ENCODE data around the gene C1orf116.
"Not testable (repeated sequence)": the region's sequence is repeated elsewhere in the genome, so short reads cannot be mapped to it uniquely, and the experiment has no call there.

C1orf116 gene

DNA sequence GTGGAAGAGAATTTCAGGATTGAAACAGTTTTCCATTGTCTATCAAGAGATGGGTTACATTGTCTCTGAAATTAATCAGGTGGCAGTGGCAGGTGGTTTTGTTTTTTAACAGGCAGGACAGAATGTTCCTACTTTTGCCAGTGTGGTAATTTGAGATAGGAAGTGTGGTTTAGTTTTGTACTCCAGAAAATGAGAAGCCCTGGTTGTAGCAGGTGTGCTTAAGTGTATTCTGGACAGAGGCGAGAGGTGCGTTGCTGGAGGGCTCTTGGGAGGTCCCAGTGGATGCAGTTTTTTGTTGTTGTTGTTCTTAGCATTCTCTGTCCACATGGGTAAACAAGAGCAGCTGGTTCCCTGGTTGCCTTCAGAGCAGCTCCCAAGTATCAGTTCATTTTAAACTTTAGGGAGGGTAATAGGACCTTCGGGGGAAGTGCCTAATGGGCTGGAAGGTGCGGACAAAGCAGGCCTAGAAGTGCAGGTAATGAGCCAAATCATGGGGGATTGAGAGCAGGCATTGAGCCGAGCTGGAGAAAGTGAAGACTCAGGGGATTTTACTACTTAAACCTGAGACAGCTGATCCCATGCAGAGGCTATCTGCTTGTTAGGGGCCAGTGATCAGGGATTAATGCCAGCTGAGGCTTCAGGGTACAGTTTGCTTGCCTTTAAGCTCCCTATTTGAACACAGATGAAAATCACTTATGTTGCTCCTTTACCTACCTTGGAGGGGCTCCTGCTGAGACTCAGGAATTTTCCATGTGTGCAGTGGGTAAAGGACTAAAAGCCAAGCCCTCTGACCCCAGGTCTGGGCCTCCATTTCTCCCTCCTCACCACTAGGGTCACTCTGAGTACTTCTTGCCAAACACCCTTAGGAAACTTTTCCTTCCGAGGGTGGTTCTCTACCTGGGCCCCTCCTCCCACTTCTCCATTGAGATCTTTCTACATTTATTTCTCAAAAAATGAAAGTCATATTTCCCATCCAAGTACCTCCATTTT lies 26.6 kb upstream of the C1orf116 start:
- DNase-seq = no peak

DNA sequence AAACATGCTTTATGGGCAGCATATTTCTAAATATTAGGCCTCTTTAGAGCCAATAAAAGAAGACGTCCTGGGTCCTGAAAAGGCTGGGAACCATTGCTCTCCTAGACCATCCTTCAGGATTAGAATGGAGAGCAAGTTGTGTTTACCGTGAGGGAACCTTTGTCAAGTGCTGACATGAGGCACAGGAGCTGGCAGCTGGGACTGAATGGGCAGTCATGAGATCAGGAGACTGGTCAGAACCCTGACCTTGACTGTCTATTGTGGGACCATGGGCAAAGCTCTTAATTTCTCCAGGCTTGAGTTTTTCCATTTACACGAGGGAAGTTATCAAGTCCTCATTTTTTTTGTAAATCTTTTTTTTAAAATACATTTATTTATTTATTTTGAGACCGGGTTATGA lies 25.7 kb upstream of the C1orf116 start:
- no peak for DNase-seq

DNA sequence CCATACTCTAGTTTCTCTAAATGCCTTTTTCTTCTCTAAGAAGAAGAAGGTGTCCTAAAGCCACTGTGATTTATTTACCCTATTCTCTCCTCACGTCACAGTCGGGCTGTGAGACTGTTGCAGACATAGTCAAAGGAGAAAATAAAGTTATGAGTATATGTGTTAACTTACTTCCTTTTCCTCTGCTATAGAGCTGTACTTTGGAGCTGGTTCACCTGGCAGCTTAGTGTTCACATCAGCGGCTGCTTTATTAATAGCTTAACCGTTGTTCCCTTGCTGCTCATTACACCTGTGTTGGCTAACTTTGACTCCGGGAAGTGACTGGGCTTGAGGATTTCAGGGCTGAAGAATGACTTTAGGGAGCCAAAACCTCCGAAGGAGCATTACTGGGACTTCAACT lies 24.1 kb upstream of the C1orf116 start:
- no peak for DNase-seq

DNA sequence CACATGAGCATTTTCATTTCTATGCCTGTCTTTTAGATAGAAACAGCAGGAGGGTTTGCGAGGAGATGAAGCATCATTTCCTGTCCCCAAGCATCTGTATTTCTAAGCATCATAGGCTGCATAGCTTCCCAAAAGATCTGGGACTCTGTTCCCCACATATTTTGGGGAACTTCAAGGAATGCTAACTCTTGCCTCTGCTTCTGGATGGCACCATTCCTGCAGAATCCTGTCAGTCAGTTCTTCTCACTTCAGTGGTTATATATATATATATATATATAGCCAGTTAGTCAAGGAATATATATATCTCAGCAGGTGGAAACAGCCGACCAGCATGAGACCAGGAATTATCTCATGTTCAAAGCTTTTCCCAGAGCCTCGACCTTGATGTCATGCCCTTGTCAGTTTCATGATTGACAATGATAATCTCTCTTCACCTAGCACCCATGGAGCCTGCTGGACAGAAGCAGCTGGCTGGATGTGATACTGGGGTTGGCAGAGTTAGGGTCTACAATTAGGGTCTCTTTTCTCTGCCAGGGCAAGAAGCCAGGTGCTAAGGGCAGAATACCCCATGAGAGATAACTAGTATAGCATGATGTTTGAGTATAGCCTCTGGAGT lies 22.9 kb upstream of the C1orf116 start:
- no peak for DNase-seq

DNA sequence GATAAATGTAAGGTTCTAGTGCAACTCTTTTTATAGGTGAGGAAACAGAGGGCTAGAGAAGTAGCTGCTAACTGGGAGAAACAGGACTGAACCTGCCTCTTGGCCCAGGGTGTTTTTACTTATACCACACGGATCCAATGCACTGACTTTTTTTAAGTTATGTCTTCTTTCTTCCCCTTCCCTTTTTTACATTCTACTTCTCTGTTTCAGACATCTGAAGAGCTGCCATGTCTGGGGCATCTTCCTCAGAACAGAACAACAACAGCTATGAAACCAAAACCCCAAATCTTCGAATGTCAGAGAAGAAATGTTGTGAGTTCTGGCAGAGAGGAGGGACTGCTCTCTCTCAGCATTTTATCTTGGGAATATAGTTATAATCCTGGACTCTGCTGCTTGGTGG lies 21.9 kb upstream of the C1orf116 start:
- no peak for DNase-seq

DNA sequence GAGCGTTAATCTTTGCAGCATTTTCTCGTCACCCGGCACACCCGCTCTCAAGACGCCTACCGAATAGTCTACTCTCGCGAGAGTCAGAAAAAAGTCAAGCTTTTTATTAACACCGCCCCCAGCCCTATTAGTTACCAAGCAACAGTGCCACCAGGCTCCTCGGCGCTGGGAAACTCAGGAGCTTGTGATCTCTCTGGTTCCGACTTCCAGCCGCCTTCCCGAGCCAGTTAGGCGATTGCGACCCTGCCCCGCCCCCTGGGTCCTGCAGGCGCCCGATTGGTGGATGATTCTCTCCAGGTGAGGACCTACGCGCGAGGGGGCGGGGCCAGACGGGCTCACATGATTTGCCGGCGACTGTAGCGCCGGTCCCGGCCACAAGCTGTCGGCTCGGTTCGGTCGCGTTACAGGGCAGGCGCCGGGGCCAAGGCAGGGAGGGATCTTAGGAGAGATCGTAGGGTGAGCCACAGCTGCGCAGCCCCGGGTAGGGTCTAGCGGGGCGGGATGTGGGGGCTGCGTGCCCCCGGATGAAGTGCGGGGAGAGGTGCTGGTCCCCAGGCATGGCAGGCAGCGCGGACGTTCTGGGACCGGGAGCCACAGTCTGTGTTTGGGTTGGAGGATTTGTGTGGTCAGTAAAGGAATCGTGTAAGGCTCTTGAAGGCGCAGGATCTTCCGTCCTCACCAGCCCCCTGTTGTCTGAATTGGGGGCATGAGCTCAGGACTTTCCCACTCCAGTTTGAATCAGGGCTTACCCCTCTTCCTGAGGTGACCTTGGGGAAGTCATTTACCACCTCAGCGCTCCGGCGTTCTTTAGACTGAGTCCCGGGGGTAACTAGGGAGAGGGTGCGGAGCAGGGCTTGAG lies 20.6 kb upstream of the C1orf116 start, which contains the start of gene PFKFB2:
Gene PFKFB2 (plus strand): TSS at position 365 of the 859 bp plus-strand sequence. CDS start 1,443 bp downstream, outside the sequence.
- peak; percentile 97 to 98 for DNase-seq

DNA sequence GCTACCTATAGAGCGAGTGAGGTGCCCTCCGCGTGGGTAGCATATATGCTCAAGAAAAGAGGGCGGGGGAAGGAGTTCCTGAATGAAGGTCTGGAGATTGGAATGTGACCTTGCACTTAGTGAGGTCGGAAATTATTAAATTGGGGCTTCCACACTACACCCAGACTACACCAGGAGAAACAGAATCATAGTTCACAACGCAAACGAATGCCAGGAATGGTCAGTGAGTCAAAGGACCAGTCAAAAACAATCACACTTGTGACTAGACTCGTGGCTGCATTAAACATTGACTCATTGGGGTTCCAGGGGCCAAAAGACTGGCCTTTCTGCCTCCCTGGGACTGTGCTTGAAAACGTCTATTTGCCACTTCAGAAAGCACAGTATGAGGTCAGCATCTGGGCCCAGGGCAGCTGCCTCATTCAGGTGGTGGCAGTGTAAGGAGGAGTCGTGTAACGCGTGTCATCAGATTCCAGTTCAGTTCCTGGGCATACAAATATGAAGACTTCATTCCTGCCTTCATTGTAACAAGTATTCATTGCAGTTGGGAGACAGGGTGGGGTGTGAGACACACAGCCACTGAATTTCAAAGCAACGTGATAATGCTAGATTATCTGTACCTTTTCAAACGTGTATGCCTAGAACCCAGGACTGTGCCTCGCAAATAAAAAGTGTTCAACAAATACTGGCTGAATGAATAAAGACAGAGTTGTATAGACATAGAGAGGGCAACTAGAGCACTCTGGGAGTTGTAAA lies 18.8 kb upstream of the C1orf116 start, which contains the start of gene YOD1:
Gene YOD1 (minus strand): TSS at position 18 of the 753 bp plus-strand sequence. CDS start 178 bp downstream, outside the sequence.
- DNase-seq = no peak

DNA sequence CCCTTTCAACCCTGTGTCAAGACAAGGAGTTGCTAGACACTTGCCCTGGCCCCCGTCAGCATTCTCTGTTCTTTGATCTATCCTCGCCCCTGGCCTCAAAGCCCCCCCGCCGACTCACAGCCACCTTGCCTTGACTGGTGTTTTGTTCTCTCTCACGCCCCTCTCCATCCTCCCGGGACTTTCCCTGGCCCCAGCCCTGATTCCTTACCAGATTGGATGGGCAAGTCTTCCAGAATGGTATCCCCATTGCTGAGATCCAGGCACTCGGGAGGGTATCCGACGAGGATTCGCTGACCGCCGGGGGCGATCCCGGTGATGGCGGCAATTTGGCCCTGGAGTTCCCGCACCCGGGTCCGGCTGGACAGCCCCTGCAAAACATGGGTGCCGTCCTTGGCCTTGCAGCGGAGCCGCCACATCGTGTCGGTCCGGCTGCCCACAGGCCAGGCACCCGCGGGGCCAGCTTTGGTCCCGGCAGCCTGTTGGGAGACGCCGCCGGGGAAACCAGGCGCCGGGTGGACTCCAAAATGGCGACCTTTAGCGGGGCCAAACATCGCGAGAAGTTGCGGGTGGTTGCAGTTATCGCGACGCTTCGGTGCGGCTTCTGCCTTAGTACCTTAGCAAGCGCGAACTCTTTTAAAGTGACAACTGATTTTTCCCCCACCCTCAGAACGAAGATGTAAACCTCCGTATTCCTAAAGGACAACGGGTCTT lies 18.1 kb upstream of the C1orf116 start:
- peak; percentile 73 to 88 for DNase-seq

DNA sequence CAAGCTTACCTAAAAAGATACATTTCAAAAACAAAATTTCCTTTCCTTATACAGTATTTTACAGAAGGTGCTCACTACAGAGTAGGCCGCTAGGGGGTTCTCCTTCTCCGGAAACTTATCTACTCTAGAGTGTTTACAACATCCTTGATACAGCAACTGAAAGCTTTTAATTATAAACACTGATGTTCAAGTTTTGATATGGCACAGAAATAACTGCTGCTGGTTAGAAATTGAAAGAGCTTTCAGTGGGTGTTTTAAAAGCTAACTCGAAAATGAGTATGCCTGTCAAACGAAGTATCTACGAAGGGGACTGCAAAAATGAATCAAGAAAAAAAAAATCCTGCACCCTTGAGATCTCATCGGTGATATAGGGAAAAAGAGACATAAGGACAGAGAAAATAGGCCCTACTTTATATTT lies 17.4 kb upstream of the C1orf116 start:
- peak in 1 of 2 experiments; percentile 43 for DNase-seq

DNA sequence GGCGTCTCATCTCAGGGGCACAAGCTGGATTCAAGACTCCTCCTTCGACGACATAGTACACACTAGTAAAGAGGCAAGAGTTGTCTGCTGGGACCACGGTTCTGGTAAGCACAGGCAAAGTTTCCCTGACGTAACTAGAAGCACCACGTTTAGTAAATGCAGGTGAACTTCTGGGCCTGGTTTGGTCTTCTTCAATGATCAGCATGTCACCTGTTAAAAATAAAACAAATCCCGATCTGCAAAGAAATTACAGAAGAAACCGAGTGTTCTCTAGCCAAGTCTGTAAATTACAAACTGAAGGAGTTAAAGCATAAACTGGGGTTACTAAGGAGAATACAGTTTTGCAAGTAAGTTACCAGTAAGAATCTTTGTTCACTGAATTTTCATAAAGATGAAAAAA lies 17.0 kb upstream of the C1orf116 start:
- no peak for DNase-seq

DNA sequence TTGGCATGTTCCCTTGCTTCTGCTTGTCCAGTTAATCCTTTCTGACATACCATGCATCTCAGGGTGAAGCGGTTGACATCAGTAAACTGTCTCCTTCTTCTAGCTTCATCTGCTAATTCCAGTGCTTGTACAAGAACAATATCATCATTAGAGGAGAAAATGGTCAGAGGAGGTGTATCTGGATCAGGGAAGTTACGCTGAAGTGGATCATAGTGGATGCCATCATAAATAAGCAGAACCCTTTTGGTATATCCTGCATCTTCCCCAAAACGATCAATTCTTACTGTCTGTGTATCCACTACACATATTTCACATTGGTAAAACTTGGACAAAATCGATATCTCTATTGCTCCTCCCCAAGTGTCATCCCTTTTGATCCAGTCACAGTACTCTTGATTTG lies 16.5 kb upstream of the C1orf116 start:
- no peak for DNase-seq

DNA sequence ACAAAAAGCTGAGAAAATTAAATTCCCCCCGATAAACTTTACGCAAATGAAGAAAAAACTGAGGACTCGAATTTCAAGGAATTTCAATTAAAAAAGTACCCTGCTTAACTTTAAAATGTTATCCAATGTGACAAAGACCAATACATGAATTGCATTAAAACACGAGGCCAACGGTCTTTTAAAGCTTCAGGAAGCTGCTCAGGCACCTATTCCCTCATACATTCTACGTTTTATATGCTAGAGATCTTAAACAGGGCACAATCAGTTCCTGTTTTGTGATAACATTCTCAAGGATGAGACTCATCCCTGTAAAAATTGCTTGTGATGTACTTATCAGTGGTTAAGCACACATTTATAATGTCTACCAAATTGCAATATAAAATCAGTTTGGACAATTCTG lies 15.5 kb upstream of the C1orf116 start:
- no peak for DNase-seq

DNA sequence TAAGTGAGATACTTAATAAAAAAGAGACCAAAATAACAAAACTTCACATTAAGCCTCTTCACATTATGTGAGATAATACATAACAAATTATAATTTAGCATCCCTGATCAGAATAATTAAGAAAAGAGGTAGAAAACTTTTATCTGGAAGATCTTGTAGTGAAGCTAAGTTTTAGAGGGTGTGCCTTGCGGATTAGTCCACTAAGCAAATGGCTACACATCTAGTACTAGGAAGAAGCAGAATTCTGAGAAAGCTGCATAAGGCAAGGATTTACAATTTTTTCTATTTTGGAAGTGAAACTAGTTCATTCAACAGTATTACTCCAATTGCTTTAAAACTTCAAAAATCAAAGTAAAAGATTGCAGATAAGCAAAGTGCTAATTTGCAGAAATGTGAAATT lies 14.9 kb upstream of the C1orf116 start:
- no peak for DNase-seq

DNA sequence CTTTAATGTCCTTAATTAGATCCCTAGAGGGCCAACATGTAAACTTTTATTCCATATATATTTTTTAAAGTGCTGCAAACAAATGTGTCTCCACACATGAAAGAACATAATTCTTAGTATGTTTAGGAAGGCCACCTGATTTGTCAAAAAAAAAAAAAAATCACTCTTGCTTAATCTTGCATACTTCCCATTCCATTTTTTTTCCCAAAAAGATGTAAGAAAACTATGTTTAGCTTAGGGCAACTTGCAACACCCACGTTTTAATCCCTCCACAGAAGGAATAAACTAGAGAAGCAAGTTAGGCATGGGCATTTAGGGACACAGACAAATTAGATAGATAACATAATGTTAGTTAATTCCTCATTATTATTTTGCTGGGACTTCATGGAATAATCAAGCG lies 12.9 kb upstream of the C1orf116 start:
- no peak for DNase-seq

DNA sequence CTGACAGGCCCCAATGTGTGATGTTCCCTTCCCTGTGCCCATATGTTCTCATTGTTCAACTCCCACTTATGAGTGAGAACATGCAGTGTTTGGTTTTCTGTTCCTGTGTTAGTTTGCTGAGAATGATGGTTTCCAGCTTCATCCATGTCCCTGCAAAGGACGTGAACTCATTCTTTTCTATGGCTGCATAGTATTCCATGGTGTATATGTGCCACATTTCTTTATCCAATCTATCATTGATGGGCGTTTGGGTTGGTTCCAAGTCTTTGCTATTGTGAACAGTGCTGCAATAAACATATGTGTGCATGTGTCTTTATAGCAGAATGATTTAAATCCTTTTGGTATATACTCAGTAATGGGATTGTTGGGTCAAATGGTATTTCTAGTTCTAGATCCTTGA lies 8.8 kb upstream of the C1orf116 start:
- not testable (repeated sequence) for DNase-seq

DNA sequence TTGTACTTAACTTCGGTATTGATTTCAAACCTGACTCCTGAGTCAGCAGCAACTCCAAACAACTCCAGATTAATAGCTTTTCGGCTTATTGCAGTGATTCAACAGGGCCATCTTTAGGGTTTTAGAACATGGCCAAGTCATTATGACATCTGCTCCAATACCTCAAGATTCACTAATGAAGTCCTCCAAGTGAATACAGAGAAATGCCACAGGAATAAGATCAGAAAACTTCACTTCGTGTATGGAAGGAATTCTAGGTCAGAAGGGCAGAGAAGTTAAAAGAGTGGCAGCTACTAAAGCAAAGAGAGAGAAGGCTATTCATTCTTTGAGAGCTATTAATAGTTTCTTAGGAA lies 7.6 kb upstream of the C1orf116 start:
- no peak for DNase-seq

DNA sequence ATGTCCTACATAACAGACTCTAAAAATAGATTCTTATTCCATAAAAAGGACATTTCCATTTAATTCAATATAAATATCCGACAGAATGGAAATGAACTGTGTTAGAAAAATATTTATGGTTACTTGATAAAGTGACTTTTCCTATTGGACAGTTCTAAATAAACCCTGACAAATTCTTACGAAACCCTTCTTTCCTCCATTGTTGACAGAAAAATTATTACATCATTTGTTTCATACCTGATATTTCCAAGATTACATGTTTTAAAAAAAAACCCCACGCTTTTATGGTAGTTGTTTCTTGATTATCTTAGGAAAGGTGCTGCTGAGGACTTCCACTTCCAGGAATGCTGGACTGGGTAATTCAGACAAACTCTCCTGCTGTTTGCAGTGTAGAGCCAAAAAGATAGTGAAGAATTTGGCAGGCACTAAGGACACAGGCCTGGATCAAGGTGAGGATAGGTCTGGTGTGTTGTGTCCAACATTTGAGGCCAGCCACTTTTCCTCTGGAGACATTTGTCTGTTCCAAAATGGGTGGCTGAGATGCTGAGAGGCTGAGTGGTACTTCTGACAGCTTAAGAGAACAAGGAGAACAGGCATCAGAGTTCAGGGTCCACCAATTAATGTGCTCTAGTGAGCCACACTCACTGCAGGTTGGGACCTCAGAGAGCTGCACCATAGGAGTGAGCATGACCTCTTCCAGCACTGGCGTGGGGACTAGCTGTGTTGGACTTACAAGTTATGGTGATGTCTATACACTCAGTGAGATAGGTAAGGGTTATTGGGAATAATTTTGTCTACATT lies 7.0 kb upstream of the C1orf116 start:
- no peak for DNase-seq

DNA sequence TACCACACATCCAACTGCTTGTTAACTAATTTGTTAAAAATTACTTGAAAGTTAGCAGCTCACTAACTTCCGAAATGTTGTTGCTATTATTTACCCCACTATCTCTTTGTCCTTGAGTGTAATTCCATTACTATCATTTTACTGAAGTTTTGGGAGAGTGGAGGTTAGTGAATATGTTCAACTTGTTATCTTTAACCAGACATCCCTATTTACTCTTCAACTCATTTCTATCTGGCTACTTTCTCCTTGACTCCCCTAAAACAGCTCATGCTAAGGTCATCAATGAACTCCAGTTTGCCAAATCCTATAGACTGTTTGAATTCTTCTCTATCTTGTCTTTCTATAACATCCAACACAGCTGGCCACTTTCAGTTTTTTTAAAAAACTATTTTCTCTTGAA lies 4.3 kb upstream of the C1orf116 start:
- no peak for DNase-seq

DNA sequence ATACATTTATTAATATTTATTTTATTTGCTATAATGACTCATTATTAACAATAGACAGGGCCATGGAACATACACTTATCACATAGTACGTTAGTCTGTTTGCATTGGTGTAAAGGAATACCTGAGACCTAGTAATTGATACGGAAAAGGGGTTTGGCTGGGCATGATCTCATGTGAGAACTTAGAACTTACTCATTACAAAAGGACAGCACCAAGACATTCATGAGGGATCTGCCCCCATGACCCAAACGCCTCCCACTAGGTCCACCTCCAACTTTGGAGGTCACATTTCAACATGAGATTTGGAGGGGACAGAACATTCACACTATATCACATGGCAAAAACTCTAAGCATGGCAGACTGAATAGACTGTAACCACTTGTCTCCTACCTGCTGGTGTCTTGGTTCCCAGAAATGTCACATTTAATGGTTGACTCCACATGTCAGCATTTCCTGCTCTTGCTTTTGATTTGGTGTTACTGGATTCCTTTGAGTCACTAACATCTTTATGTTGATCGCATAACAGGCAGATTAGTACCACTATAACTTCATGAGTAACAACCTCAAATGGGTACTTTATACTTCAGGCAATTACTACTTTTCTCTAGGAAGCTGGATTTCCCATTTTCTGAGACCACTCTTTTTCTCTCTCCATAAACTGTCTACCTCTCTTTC lies 3.5 kb upstream of the C1orf116 start:
- no peak for DNase-seq

DNA sequence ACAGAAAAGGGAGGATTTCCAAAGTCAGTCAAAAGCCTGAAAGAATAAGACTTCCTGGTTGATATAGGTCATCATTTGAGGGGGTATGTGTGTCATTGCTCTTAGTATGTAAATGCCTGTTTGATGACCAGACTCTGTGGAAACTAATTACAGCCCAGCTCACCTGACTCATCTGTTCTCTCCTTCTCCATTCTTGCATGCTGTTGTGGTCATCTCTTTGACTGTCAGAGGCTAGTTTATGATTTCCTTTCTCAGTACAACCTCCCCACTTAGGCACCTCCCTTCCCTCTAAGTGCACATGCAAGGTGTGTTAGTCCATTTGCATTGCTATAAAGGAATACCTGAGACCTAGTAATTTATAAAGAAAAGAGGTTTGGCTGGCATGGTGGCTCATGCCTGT lies 2.4 kb upstream of the C1orf116 start:
- no peak for DNase-seq
